Breast epithelium (tissue), 4 donors: ENCODE measurements around the gene TMEM209. TPM values are rescaled to one million over a fixed set of nuclear protein-coding genes. Genes with fewer than 3 reads are reported as not detected.

Experiments used
- DNase-seq, 2 donors: peaks; one replicate each; pipeline ENCODE4 v3.0.0-alpha.2; 2019; ENCODE audit warnings: low spot score in 2 of 2
- H3K27ac ChIP-seq, 2 donors: fragments of 200-600 bp; sonication (generic) in 1 of 2; one replicate each; pipeline ENCODE4 v1.5.1; 2016 to 2019; ENCODE audit warnings: mild to moderate bottlenecking in 1 of 2
- H3K27me3 ChIP-seq, 2 donors: fragments of 200-600 bp; sonication (generic) in 1 of 2; one replicate each; pipeline versions ENCODE4 v1.5.1 to v1.6.0; 2017 to 2019; ENCODE audit warnings: control low read depth in 1 of 2, mild to moderate bottlenecking in 1 of 2
- H3K36me3 ChIP-seq: fragments of 200-600 bp; one replicate; pipeline ENCODE4 v1.5.1; 2019
- H3K4me1 ChIP-seq, 2 donors: fragments of 200-600 bp; sonication (generic); one replicate each; pipeline ENCODE4 v1.5.1; 2016 to 2019; ENCODE audit warnings: control low read depth in 1 of 2
- H3K4me3 ChIP-seq, 3 donors: fragments of 200-600 bp; sonication (generic); 1 replicate in 2 of 3; 2 replicates in 1 of 3; pipeline ENCODE4 v1.5.1; 2016 to 2019; ENCODE audit warnings: mild to moderate bottlenecking in 3 of 3, moderate library complexity in 2 of 3
- H3K9me3 ChIP-seq, 2 donors: fragments of 200-600 bp; sonication (generic) in 1 of 2; one replicate each; pipeline ENCODE4 v1.5.1; 2016 to 2019; ENCODE audit warnings: control low read depth in 1 of 2
- CTCF ChIP-seq, 3 donors: fragments of 450-650 bp; IDR thresholded peaks; one replicate each; pipeline ENCODE4 v1.5.1; 2016 to 2017; ENCODE audit warnings: antibody characterized with exemption in 3 of 3, mild to moderate bottlenecking in 3 of 3, moderate library complexity in 3 of 3
- POLR2A ChIP-seq: fragments of 450-650 bp; IDR thresholded peaks from one replicate; pipeline ENCODE4 v1.6.1; 2016; ENCODE audit warnings: antibody characterized with exemption, mild to moderate bottlenecking, moderate library complexity
- POLR2AphosphoS5 ChIP-seq, 3 donors: sonication (generic); formaldehyde crosslinking; IDR thresholded peaks; one replicate each; pipeline ENCODE4 v1.6.1; 2017; ENCODE audit warnings: antibody characterized with exemption in 3 of 3
- intact Hi-C: fragments of 100-400 bp; cut with DNase I; formaldehyde crosslinking; loops from one replicate; pipeline ENCODE4 v1.15.1; 2023; ENCODE audit warnings: low total_unique reads
- total RNA-seq, 3 donors: library from RNA; depleted of rRNA; stranded (reverse); fragments of >200 nt; gene quantifications; one replicate each; pipeline ENCODE4 v1.1.0, GENCODE V29; 2016

The TMEM209 gene
- total RNA-seq, 3 donors from 2014 or later = 9.0 to 15.7 (median 13.8) TPM

GRCh38 chr7:130154131-130154500 lies 51.1 kb downstream of the TMEM209 start:
- peak overlapping the region in 1 of 2 donors; percentile 33 for H3K27ac ChIP-seq
- H3K27me3 ChIP-seq = no peaks in the 10 kb centered on the region
- no peaks in the 10 kb centered on the region for H3K9me3 ChIP-seq
- no peaks in the 10 kb centered on the region for H3K36me3 ChIP-seq
- peaks cover 4 to 5% of the 10 kb centered on the region in 2 donors for H3K4me1 ChIP-seq
- no peak for TF ChIP-seq POLR2A
- TF ChIP-seq POLR2AphosphoS5 (IDR thresholded peaks at IDR 0.05) = no peak
- TF ChIP-seq CTCF (IDR thresholded peaks at IDR 0.05) = no peak
- DNase-seq = peak in 1 of 2 donors; percentile 70
- intact Hi-C loops = no loop called here
- H3K4me3 ChIP-seq = peak overlapping the region in 2 of 3 donors; percentile 7 to 34

GRCh38 chr7:130153211-130153908 lies 51.8 kb downstream of the TMEM209 start:
- H3K4me3 ChIP-seq = peak overlapping the region in 2 of 3 donors; percentile 14 to 34
- no peaks in the 10 kb centered on the region for H3K36me3 ChIP-seq
- H3K27ac ChIP-seq = peak overlapping the region in 1 of 2 donors; percentile 33
- peaks cover 4 to 5% of the 10 kb centered on the region in 2 donors for H3K4me1 ChIP-seq
- DNase-seq = no peak
- no peaks in the 10 kb centered on the region for H3K27me3 ChIP-seq
- H3K9me3 ChIP-seq = no peaks in the 10 kb centered on the region
- intact Hi-C loops = no loop called here
- no peak for TF ChIP-seq POLR2A
- TF ChIP-seq POLR2AphosphoS5 (IDR thresholded peaks at IDR 0.05) = no peak
- TF ChIP-seq CTCF (IDR thresholded peaks at IDR 0.05) = no peak

GRCh38 chr7:130152493-130153210 lies 52.6 kb downstream of the TMEM209 start:
- intact Hi-C loops = no loop called here

GRCh38 chr7:130151591-130152492 lies 53.4 kb downstream of the TMEM209 start:
- Histone ChIP-seq H3K27ac (no peak overlapping the region), H3K4me1 (peaks cover 4 to 5% of the 10 kb centered on the region in 2 donors), H3K36me3 (no peaks in the 10 kb centered on the region), H3K4me3 (no peak overlapping the region), H3K27me3 (no peaks in the 10 kb centered on the region), H3K9me3 (no peaks in the 10 kb centered on the region)
- no peak for DNase-seq
- intact Hi-C loops = no loop called here
- no peak for TF ChIP-seq POLR2AphosphoS5 (IDR thresholded peaks at IDR 0.05)
- no peak for TF ChIP-seq POLR2A
- TF ChIP-seq CTCF (IDR thresholded peaks at IDR 0.05) = no peak

More at GRCh38 chr7:130152493-130153210, 52.6 kb downstream of the TMEM209 start:
- Histone ChIP-seq H3K9me3 (no peaks in the 10 kb centered on the region), H3K4me1 (peaks cover 4 to 5% of the 10 kb centered on the region in 2 donors), H3K36me3 (no peaks in the 10 kb centered on the region), H3K27ac (no peak overlapping the region), H3K27me3 (no peaks in the 10 kb centered on the region), H3K4me3 (peak overlapping the region in 2 of 3 donors; percentile 14 to 34)
- no peak for DNase-seq
- TF ChIP-seq POLR2AphosphoS5 (IDR thresholded peaks at IDR 0.05) (no peak), POLR2A (no peak), CTCF (IDR thresholded peaks at IDR 0.05) (no peak)
